Measurements from ENCODE around the gene ITPA. TPM values are rescaled to one million over a fixed set of nuclear protein-coding genes. Genes with fewer than 3 reads are reported as not detected.
A peak's percentile ranks its signal among the peaks of the same experiment; 100 is the strongest.

Gene ITPA
- total and polyA plus RNA-seq, 2 of the 13 experiments (the other 11 are each of a cell fraction or from before 2014, with no cell fraction given) = 60.1 to 103 TPM

DNA sequence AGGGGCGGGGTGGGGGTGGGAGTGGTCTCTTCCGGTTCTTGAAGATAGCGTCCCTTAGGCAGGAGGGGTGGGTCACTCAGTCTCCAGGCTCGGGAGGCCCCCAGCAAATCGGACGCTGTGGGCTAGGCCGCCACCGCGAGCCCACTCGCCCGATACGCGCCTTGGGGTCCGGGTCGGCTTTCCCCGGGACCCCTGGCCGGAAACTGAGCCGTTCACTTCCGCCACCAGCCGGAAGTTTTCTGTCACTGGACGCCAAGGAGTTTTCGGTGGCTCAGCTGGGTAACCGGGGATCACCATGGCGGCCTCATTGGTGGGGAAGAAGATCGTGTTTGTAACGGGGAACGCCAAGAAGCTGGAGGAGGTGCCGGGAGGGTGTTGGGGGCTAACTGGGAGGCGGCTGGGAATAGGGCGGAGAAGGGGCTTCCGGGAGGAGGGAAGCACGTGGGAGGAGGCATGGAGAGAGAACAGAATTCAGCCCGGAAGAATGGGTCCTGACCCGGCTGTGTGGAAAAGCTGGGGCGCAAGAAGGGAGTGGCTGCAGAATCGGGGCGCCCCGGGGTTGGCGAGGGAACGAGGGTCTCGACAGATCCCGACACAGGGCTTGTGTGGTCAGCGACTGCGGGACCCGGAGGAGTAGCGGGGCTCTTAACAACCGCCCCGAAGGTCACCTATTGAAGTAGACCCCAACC, at the start of gene ITPA (continued):
- TF ChIP-seq ZHX2 (IDR thresholded peaks at IDR 0.05; ENCODE audit: low read depth) (peak; percentile 61; the same call in 1 of the 2 replicates), ZHX2 (CRISPR knock-in tag; IDR thresholded peaks at IDR 0.05; ENCODE audit: borderline replicate concordance) (no peak), YY1 (IDR thresholded peaks at IDR 0.05; ENCODE audit: insufficient read depth, insufficient replicate concordance, low read depth, low read length) (peak; percentile 89), REL (CRISPR knock-in tag; conservative IDR thresholded peaks at IDR 0.05) (0 out of 2 replicates have a peak, but pooled peaks have one; percentile 26), ERF (CRISPR knock-in tag; IDR thresholded peaks at IDR 0.05) (peak; percentile 83), PHB2 (IDR thresholded peaks at IDR 0.05; ENCODE audit: partially characterized antibody) (no peak), ZNF891 (CRISPR knock-in tag; IDR thresholded peaks at IDR 0.05) (peak; percentile 46; the same call in 1 of the 2 replicates), SP2 (CRISPR knock-in tag; IDR thresholded peaks at IDR 0.05) (peak; percentile 57), ZNF7 (CRISPR knock-in tag; IDR thresholded peaks at IDR 0.05) (no peak), NCOR1 (IDR thresholded peaks at IDR 0.05; ENCODE audit: borderline replicate concordance, low read length) (no peak), MTA1 (CRISPR knock-in tag; IDR thresholded peaks at IDR 0.05; ENCODE audit: borderline replicate concordance) (peak; percentile 93; the same call in 1 of the 2 replicates), ZNF12 (CRISPR knock-in tag; IDR thresholded peaks at IDR 0.05) (peak; percentile 37; the same call in 1 of the 2 replicates), PRPF4 (IDR thresholded peaks at IDR 0.05; ENCODE audit: low read depth, low read length, poor library complexity, severe bottlenecking) (no peak), ELF3 (CRISPR knock-in tag; IDR thresholded peaks at IDR 0.05) (peak; percentile 94)
- TF ChIP-seq, protein P1, sequence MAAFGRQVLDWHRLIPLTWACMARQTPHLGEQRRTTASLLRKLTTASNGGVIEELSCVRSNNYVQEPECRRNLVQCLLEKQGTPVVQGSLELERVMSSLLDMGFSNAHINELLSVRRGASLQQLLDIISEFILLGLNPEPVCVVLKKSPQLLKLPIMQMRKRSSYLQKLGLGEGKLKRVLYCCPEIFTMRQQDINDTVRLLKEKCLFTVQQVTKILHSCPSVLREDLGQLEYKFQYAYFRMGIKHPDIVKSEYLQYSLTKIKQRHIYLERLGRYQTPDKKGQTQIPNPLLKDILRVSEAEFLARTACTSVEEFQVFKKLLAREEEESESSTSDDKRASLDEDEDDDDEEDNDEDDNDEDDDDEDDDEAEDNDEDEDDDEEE (CRISPR knock-in tag; IDR thresholded peaks at IDR 0.05) = peak; percentile 44
- TF ChIP-seq, protein P2, sequence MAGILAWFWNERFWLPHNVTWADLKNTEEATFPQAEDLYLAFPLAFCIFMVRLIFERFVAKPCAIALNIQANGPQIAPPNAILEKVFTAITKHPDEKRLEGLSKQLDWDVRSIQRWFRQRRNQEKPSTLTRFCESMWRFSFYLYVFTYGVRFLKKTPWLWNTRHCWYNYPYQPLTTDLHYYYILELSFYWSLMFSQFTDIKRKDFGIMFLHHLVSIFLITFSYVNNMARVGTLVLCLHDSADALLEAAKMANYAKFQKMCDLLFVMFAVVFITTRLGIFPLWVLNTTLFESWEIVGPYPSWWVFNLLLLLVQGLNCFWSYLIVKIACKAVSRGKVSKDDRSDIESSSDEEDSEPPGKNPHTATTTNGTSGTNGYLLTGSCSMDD (CRISPR knock-in tag; IDR thresholded peaks at IDR 0.05) = no peak
- TF ChIP-seq, protein P3, sequence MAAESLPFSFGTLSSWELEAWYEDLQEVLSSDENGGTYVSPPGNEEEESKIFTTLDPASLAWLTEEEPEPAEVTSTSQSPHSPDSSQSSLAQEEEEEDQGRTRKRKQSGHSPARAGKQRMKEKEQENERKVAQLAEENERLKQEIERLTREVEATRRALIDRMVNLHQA (CRISPR knock-in tag; IDR thresholded peaks at IDR 0.05) = no peak
- TF ChIP-seq, protein P4, sequence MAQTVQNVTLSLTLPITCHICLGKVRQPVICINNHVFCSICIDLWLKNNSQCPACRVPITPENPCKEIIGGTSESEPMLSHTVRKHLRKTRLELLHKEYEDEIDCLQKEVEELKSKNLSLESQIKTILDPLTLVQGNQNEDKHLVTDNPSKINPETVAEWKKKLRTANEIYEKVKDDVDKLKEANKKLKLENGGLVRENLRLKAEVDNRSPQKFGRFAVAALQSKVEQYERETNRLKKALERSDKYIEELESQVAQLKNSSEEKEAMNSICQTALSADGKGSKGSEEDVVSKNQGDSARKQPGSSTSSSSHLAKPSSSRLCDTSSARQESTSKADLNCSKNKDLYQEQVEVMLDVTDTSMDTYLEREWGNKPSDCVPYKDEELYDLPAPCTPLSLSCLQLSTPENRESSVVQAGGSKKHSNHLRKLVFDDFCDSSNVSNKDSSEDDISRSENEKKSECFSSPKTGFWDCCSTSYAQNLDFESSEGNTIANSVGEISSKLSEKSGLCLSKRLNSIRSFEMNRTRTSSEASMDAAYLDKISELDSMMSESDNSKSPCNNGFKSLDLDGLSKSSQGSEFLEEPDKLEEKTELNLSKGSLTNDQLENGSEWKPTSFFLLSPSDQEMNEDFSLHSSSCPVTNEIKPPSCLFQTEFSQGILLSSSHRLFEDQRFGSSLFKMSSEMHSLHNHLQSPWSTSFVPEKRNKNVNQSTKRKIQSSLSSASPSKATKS (CRISPR knock-in tag; IDR thresholded peaks at IDR 0.05) = peak; percentile 98

Measured in HepG2 (cell line).